Jurkat, Clone E6-1 (cell line): ENCODE measurements around the gene DLG1.

Experiments
- DNase-seq: peaks from one replicate; pipeline ENCODE4 v3.0.0-alpha.2; 2011; ENCODE audit warnings: low read depth, low spot score
- H3K4me3 ChIP-seq: 2 replicates; pipeline ENCODE4 v1.5.1; 2011; ENCODE audit warnings: mild to moderate bottlenecking, low read length, control low read depth, moderate library complexity

Gene DLG1

GRCh38 chr3:197257711-197258110, 40.7 kb downstream of the DLG1 start:
- DNase-seq: no peak
- H3K4me3 ChIP-seq: no peak overlapping the region

- DNase-seq: peak; percentile 51
- no peak overlapping the region for H3K4me3 ChIP-seq
These were observed 41.5 kb downstream of the DLG1 start for GRCh38 chr3:197256836-197257444.

DNA sequence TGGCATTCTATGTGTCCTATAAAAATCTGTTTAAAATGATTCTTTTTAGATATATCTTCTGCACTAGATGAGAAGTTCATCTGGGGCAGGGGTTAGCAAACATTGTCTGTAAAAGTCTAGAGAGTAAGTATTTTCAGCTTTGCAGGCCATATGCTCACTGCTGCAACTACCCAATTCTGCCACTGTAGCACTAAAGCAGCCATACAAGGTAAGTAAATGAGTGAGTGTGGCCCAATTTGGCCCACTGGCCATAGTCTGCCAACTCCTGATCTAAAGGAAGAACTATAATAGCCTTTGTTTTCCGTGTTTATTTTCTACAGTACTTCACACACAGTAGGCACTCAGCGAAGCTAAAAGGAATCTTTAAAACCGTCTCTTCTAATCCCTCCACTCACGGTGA, 42.3 kb downstream of the DLG1 start:
- DNase-seq: no peak
- H3K4me3 ChIP-seq: no peak overlapping the region

- H3K4me3 ChIP-seq: no peak overlapping the region
- peak; percentile 41 for DNase-seq
These were observed 45.0 kb downstream of the DLG1 start for GRCh38 chr3:197253238-197253947.

GRCh38 chr3:197249542-197249941, 48.9 kb downstream of the DLG1 start:
- no peak overlapping the region for H3K4me3 ChIP-seq
- DNase-seq: no peak

GRCh38 chr3:197248341-197248740, 50.1 kb downstream of the DLG1 start:
- no peak overlapping the region for H3K4me3 ChIP-seq
- DNase-seq: no peak

DNA sequence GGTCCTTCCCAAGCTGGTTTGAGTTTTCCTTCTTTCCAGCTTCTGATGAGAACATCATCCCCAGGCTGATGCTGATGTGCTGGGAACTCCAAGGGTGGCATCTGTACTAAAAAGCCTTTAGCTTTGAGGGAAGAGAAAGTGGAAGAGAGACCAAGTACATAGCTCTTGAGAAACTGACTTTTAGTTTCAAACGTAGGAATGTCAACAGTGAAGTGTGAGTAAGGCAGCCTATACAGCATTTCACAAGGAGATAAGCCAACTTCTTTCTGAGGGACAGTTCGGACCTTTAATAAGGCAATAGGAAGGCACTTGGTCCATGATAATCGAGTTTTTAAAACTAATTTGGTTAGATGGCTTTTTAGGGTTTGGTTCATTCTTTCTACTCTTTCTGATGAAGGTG, 53.7 kb downstream of the DLG1 start:
- H3K4me3 ChIP-seq: no peak overlapping the region
- DNase-seq: no peak

GRCh38 chr3:197242784-197243432, 55.5 kb downstream of the DLG1 start:
- no peak for DNase-seq
- H3K4me3 ChIP-seq: no peak overlapping the region

- no peak overlapping the region for H3K4me3 ChIP-seq
- DNase-seq: no peak
These were observed 57.2 kb downstream of the DLG1 start for GRCh38 chr3:197241173-197241572.

DNA sequence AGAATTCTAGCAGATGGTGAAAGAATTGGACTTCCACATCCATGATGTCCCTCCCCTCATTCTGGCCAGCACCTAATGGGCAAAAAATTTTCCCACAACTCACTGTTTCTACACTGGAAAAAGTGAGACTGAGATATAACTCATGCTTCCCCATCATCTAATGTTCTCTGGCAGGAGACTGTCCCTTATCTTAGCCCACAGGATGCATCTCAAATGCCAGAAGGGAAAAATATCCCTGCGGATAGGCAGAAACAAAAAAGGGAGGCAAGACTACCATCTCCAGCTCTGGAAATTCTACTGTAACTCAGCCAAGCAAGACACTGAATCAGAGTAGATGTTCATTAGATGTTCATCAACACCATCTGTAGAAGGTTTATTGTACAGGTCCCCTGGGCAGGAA, 58.6 kb downstream of the DLG1 start:
- no peak for DNase-seq
- no peak overlapping the region for H3K4me3 ChIP-seq

GRCh38 chr3:197238842-197239241, 59.6 kb downstream of the DLG1 start:
- no peak for DNase-seq
- no peak overlapping the region for H3K4me3 ChIP-seq

GRCh38 chr3:197237897-197238296, 60.5 kb downstream of the DLG1 start:
- no peak overlapping the region for H3K4me3 ChIP-seq
- no peak for DNase-seq

- H3K4me3 ChIP-seq: no peak overlapping the region
- DNase-seq: no peak
These were observed 62.0 kb downstream of the DLG1 start for GRCh38 chr3:197236362-197236761.

- no peak for DNase-seq
- no peak overlapping the region for H3K4me3 ChIP-seq
These were observed 63.2 kb downstream of the DLG1 start for GRCh38 chr3:197234947-197235914.

- no peak overlapping the region for H3K4me3 ChIP-seq
- no peak for DNase-seq
These were observed 67.1 kb downstream of the DLG1 start for GRCh38 chr3:197231321-197231720.

- no peak for DNase-seq
- no peak overlapping the region for H3K4me3 ChIP-seq
These were observed 68.6 kb downstream of the DLG1 start for GRCh38 chr3:197229836-197230235.

GRCh38 chr3:197229178-197229577, 69.2 kb downstream of the DLG1 start:
- no peak overlapping the region for H3K4me3 ChIP-seq
- no peak for DNase-seq

- DNase-seq: no peak
- no peak overlapping the region for H3K4me3 ChIP-seq
These were observed 70.4 kb downstream of the DLG1 start for GRCh38 chr3:197227780-197228574.

DNA sequence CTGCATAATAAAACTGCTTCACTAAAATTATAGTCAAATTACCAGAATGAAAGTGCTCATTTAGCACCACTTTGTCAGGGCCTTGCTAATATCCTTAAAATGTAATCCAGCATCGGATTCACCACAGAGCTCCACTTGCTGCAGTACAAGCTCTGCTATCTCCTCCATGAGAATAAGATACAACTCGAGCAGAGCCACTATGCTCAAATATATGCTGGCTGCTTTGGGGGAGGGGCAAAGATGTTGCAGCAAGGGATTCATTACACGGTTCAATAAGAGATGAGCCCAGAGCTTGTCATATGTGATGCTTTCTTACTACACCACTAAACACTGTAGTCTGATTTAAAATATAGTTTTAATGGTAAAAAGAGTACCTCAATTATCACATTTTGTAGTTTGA, 72.2 kb downstream of the DLG1 start:
- H3K4me3 ChIP-seq: no peak overlapping the region
- DNase-seq: no peak
